OCI-LY7 (cell line): ENCODE results near the gene SLC25A31.

Source experiments
- CTCF ChIP-seq: fragments of 200-600 bp; sonication (generic); conservative IDR thresholded peaks from 2 replicates; pipeline ENCODE4 v1.5.1; 2014; ENCODE audit warnings: mild to moderate bottlenecking, antibody characterized with exemption, low read length, moderate library complexity, mixed read lengths
- EZH2phosphoT487 ChIP-seq: fragments of 200-600 bp; sonication (generic); IDR thresholded peaks from 2 replicates; pipeline ENCODE4 v1.6.1; 2018; ENCODE audit warnings: low read depth, borderline replicate concordance, mild to moderate bottlenecking, mixed run types, antibody characterized with exemption, low read length, moderate library complexity, mixed read lengths

- TF ChIP-seq CTCF (no peak), EZH2phosphoT487 (no peak)
These were observed 45.6 kb downstream of the SLC25A31 start for GRCh38 chr4:127775843-127776242.
